Activated T-helper 1 cell treated with Interleukin-2 at 50 U/mL for 16 hours (primary cell): ENCODE measurements around the gene RRP1B.

Experiments used
- DNase-seq: peaks from one replicate; pipeline ENCODE4 v3.0.0-alpha.2; 2020; ENCODE audit warnings: low read depth

The RRP1B gene

DNA sequence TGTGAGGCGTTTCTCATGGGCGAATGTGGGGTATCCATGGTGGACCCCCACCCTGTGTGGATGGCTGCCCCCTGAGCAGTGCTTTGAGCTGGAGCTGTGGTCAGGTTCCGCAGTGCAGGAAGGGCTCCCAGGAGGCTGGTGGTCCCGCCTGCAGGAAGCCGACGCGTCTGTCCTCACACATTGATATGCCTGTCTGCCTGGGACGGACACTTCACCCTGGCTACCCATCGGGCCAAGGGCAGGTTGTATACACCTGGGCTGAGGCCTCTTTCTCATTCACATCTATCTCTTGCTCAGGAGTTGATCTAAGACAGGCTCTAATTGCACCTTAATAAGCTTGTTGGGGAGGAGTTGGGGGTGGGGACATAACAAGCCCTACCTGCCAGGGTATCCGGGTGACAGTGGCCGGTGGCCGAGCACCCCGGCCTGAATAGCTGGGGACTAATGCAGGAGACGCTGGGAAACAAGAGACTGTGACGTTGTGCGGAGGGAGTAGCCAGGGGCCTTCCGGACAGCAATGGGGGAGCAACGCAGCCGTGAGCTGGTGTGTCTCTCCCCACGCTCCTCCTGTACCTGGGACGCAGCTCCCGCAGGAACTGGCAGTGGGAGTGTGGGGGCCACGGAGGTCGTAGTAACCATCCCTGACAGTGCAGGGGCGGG, 81.3 kb downstream of the RRP1B start:
- DNase-seq = no peak

GRCh38 chr21:43741423-43742096, 82.2 kb downstream of the RRP1B start:
- DNase-seq = no peak

- DNase-seq = no peak
These were observed 84.6 kb downstream of the RRP1B start for GRCh38 chr21:43743947-43744346.

- no peak for DNase-seq
These were observed 85.4 kb downstream of the RRP1B start for GRCh38 chr21:43744725-43745124.
